RPMI7951 (cell line): Measurements from ENCODE around the gene FAM229B. TPM values are rescaled to one million over a fixed set of nuclear protein-coding genes. Genes with fewer than 3 reads are reported as not detected.
"Not testable (repeated sequence)": the region's sequence is repeated elsewhere in the genome, so short reads cannot be mapped to it uniquely, and the experiment has no call there.

ENCODE experiments used
- DNase-seq: peaks from one replicate; pipeline ENCODE4 v3.0.0-alpha.2; 2012; ENCODE audit warnings: low read depth
- total RNA-seq: library from RNA; depleted of rRNA; stranded (reverse); fragments of >200 nt; shearing (Covaris generic); gene quantifications from 2 replicates; pipeline ENCODE4 v1.2.3, GENCODE V29; 2014

The FAM229B gene
- total RNA-seq, 1 experiment from 2014 or later, result 22.6 TPM

GRCh38 chr6:112062966-112063365 lies 24.4 kb upstream of the FAM229B start:
- DNase-seq, result no peak

DNA sequence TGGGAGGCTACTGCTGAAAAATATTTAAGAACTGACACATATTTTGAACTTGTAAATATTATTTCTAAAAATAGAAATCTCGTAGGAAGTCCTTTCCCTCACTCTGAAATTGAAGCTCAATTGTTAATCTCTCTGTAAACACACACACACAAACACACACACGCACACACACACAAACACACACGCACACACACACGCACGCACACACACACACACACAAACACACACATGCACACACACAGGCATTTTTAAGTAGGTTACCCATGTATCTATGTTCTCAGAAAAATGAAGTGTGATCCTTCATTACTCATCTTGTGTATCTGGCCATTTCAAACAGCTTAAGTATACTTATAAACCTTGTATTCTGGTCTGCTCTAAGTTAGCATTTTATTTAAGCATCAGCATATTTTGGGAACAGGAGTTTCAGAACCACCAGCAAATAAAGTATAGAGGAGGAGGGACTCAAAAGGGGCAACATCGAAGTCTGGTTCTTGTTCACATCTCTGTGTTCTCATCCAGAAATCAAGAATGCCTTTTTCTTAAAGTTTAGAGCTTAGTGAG lies 21.9 kb upstream of the FAM229B start:
- DNase-seq, result no peak

- DNase-seq, result no peak
Observed at GRCh38 chr6:112066606-112067005, 20.8 kb upstream of the FAM229B start.

DNA sequence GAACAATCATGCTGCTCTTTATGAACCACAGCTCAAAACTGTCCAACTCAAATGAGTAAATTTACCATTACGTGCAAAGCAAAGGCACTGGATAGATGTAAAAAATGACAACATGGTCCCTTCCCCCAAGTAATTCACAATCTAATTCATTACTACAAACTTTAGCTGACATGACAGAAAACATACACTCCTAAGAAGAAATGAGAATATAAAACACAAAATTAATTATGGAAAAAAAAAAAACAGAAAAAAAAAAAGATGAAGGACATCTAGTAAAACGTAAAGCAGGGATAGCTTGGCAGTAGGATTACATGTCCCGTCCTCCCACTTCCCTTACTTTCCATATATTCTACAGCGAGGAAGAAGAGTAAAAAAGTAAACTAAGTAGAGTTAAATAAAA lies 5.8 kb upstream of the FAM229B start:
- DNase-seq, result no peak

- no peak for DNase-seq
Observed at GRCh38 chr6:112085286-112086065, 1.9 kb upstream of the FAM229B start.

GRCh38 chr6:112086744-112087135 lies 651 bp upstream of the FAM229B start:
- DNase-seq, result peak; percentile 68

DNA sequence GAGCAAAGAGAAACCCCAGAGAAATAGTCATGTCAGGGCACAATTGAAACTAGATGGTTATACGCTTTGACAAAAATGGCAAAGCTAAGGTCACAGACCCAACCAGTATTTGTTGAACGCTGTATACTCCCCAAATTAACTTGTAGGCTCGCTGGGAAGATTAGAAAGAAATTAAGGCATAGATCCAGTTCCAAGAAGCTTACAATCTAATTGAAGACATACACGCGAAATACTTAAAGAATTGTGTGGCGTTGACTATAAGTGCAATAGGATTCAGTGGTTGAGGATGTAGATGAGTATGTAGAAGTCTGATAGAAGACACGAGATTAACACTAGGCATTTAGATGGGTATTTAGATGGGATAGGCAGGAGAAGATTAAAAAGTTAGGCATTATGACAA lies 525 bp downstream of the FAM229B start:
- DNase-seq, result no peak

- DNase-seq, result no peak
Observed at GRCh38 chr6:112096901-112097300, 9.5 kb downstream of the FAM229B start.

DNA sequence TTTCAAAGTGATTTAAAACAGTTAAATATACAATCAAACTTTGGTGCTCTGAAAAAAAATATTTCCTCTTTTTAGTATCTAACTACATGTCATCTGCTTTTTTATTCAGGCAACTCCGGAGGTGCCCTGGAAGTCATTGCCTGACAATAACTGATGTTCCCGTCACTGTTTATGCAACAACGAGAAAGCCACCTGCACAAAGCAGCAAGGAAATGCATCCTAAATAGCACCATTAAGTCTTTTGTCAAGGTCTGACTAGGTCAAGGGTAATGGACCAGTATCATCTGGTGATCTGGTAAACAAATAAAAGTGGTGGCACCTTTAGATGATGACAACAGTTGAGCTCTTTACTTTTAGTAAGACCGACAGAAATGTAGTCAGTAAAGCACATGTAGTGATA lies 13.2 kb downstream of the FAM229B start:
- DNase-seq, result no peak

DNA sequence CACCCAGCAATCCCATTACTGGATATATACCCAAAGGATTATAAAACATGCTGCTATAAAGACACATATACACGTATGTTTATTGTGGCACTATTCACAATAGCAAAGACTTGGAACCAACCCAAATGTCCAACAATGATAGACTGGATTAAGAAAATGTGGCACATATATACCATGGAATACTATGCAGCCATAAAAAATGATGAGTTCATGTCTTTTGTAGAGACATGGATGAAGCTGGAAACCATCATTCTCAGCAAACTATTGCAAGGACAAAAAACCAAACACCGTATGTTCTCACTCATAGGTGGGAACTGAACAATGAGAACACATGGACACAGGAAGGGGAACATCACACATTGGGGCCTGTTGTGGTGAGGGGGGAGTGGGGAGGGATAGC lies 18.6 kb downstream of the FAM229B start:
- DNase-seq, result not testable (repeated sequence)

DNA sequence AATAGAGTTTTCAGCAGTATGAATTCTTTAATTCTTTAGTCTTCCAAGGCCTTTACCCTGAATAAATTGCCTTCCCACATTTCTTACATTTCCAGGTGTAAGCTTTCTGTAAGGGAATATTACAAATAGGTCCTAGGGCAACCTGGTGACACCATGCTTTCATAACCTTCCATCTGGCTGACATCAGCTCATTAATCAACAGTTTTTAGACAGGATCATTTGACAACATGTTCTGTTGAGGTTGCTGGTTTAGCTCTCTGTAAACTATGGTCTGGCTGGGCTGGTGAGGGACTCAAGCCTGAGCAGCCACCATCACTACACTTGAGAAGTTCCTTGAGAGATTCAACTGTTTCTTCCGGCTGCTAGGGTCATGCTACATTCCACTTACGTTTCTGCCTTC lies 19.2 kb downstream of the FAM229B start:
- no peak for DNase-seq

GRCh38 chr6:112109262-112109661 lies 21.9 kb downstream of the FAM229B start:
- DNase-seq, result no peak

DNA sequence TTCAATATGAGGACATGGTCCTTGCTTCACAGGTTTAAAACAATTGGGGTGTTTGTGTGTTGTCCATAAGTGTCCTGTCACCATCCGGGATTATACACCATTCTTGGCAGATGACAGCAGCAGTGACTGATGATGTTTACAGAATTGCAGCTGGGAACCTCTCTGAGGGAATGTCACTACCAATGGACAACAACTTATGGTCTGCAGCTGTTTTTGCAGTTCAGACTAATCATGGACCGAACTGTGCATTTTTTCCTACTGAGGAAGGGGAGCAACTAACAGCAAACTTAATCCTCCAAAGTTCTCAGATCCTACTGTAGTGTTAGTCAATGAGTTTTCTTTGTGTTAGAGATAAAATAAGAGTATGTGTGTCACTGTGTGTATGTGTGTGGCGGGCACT lies 26.0 kb downstream of the FAM229B start:
- no peak for DNase-seq

GRCh38 chr6:112113918-112114317 lies 26.5 kb downstream of the FAM229B start:
- no peak for DNase-seq

DNA sequence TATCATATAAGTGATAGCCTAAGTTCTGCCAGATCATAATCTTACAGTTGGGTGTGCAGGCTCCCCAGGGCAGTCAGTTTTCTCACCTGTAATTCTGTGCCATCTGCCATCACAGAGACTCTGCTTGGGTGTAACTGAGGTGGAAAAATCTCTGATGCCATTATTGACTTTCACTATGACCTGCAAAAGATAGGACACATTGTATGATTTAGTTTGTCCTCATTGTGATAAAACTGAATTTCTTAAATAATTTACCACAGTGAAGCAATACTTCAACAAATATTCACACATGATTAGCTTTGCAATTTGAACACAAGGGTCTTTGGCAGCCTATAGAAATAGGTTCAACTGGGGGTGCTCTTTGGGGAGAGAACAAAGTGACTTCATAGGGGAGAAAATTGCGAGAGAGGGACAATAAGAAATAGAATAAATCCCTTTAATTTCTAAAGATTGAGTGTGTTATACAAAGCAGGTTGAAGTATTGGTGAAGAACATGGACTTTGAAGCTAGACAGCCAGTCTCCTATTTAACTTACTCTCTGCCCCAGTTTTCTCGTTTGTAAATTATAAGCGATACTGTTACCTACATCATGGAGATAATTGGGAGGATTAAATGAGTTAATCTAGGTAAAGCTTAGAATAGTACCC lies 27.3 kb downstream of the FAM229B start:
- no peak for DNase-seq

DNA sequence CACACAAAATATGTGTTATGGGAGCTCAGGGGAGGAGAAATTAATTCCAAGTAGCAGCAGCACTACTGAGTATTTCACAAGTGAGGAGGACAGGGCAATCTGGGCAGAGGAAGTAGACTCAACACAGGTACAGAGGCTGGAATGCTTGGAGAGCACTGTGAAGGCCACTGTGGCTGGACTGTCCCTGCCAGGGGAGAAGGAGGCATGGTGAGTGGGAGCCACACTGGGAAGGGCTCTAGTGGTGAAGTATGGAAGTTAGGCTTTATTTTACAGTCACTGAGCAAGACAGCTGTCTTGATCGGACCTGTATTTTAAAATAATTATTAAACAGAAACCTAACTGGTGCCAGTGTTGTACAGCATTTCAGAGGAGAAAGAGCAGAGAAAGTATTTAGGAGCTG lies 28.8 kb downstream of the FAM229B start:
- no peak for DNase-seq

GRCh38 chr6:112117554-112117953 lies 30.2 kb downstream of the FAM229B start:
- peak; percentile 53 for DNase-seq

DNA sequence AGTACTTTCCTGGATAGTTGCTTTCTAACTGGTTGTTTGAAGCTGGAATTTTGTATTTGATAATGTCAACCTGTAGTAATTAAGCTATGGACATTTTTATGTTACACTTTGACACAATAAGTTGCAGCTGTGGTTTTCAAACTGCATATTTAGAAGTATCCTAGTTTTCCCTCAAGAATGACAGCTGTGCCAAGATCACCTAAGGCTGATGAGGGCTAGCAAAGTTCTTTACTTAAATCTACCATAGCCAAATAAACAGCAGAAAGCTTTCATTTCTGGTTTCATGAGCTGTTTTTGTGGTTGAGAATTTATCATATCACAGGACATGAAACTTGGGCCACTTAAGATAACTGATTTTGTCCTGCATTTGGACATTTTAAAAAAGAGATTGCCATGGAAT lies 30.6 kb downstream of the FAM229B start:
- DNase-seq, result peak; percentile 24

DNA sequence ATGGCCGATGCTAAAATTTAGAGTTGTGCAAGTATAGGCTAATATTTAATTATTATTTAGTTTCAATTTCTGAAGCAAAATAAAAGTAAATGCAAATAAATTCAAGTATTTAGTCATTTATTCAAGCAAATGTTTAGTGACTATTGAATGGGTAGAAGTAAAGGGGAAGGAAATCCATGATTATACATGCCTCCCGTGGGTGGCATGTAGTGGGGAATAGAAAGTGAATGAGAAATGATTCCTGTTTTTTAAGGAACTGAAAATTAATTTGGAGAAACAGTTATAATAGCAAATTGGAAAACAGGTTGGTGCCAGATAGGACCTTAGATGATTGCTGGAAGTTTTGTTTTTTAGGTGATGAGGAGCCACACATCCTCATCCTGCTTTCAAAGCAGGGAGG lies 35.4 kb downstream of the FAM229B start:
- DNase-seq, result no peak

DNA sequence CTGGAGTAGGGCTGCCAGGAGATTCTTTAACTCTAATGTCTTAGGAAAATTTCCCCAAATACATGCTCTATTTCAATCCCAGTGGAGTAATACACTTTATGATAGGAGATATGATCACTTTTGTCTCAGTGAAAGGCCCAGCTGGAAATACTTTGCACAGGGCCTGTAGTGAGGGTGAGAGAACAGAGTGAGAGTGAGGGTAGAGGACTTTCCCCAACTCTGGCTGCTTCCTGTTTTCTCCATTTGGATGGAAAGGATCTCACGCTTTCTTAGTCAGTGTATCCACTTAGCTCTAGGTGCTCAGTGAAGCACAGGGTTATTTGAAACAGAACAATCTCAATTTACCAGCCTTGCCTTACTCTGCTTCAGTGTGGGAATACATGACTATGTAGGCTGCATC lies 36.6 kb downstream of the FAM229B start:
- DNase-seq, result no peak

DNA sequence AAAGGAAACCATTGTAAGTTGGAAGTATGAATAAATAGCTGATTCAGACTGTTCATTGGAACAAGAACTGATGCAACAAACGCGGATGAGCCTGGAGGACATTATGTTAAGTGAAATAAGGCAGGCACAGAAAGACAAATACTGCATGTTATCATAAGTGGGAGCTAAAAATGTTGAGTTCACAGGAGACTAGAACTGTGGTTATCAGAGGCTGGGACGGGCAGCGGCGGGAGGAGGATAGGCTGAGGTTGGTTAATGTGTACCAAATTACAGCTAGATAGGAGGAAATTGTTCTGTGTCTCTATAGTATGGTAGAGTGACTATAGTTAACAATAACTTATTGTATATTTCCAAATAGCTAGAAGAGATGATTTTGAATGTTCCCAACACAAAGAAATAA lies 40.8 kb downstream of the FAM229B start:
- no peak for DNase-seq

- no peak for DNase-seq
Observed at GRCh38 chr6:112130878-112131277, 43.5 kb downstream of the FAM229B start.

- no peak for DNase-seq
Observed at GRCh38 chr6:112139052-112139451, 51.7 kb downstream of the FAM229B start.
